ENCODE measurements around the gene SPIRE1. TPM values are rescaled to one million over a fixed set of nuclear protein-coding genes. Genes with fewer than 3 reads are reported as not detected.

The SPIRE1 gene
- total RNA-seq, 1 donor: 27.7 TPM

- DNase-seq (ENCODE audit: low read depth): no peak
- no peak for TF ChIP-seq CTCF (IDR thresholded peaks at IDR 0.05; ENCODE audit: insufficient read depth, low read length)
Observed at GRCh38 chr18:12433829-12434540, 223.9 kb downstream of the SPIRE1 start.

DNA sequence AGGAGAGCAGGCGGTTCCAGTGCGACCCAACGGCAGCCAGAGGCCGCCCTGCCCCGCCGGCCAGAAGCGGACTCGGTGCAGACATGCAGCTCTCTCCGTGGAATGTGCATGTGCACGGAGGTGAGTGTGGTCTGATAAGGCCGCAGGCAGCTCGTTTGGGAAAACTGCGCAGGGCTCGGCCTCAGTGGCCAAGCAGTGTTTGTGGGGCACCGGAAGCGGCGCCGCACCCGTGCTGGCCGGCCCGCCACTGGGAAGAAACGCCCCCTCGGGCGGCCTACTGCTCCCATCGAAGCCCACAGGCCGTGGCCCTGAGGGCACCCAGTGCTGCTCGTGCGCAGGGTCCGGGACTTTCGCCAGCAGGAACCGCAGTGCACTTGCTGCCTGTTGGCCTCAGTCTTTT lies 225.0 kb downstream of the SPIRE1 start:
- DNase-seq (ENCODE audit: low read depth): no peak
- no peak for TF ChIP-seq CTCF (IDR thresholded peaks at IDR 0.05; ENCODE audit: insufficient read depth, low read length)
- H3K4me3 ChIP-seq (ENCODE audit: low read depth, low read length): no peak overlapping the region

More at GRCh38 chr18:12433829-12434540, 223.9 kb downstream of the SPIRE1 start:
- no peak overlapping the region for H3K4me3 ChIP-seq (ENCODE audit: low read depth, low read length)

- no peak for DNase-seq (ENCODE audit: low read depth)
- H3K4me3 ChIP-seq (ENCODE audit: low read depth, low read length): no peak overlapping the region
- no peak for TF ChIP-seq CTCF (IDR thresholded peaks at IDR 0.05; ENCODE audit: insufficient read depth, low read length)
Observed at GRCh38 chr18:12432196-12432595, 225.7 kb downstream of the SPIRE1 start.

DNA sequence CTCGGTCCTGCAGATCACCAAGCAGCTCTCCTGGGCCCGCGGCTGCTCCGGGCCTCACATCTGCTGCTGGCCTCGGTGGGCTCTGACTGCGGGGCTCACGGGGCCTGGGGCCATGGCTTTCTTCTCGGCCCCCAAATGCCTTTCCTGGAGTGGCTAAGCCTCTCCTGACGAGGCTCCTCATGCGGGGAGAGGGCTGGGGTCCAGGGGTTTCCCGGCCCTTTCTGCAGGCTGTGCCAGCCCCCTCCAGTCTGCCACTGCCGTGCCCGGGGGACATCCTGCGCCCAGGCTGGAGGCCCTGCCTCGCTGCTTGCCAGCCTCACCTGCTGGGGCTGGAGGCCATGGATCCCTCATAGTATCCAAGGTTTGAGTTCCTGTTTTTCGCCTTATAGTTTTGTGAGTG lies 226.3 kb downstream of the SPIRE1 start:
- no peak for TF ChIP-seq CTCF (IDR thresholded peaks at IDR 0.05; ENCODE audit: insufficient read depth, low read length)
- DNase-seq (ENCODE audit: low read depth): no peak
- no peak overlapping the region for H3K4me3 ChIP-seq (ENCODE audit: low read depth, low read length)

- no peak for TF ChIP-seq CTCF (IDR thresholded peaks at IDR 0.05; ENCODE audit: insufficient read depth, low read length)
- H3K4me3 ChIP-seq (ENCODE audit: low read depth, low read length): no peak overlapping the region
- no peak for DNase-seq (ENCODE audit: low read depth)
Observed at GRCh38 chr18:12430137-12430990, 227.5 kb downstream of the SPIRE1 start.

DNA sequence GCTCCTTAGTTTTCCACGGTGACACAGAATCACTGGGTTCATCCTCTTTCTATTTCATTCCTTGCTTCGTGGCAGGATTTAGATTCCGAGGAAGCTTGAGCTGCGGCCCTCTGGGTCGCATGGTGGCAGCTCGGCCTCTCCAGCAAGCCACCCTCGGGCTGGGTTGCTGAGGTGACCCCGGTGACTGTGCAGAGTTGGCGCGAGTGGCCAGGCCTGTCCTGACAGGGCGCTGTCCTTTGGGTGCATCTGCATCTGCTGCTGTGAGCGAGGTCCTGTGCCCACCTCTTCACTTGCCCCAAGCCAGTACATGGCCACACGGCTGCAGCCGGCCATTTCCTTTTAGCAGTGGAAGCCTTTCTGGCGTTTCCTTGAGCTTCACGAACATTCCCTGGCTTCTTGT lies 228.4 kb downstream of the SPIRE1 start:
- no peak for DNase-seq (ENCODE audit: low read depth)
- no peak for TF ChIP-seq CTCF (IDR thresholded peaks at IDR 0.05; ENCODE audit: insufficient read depth, low read length)
- H3K4me3 ChIP-seq (ENCODE audit: low read depth, low read length): no peak overlapping the region
